H9 (cell line): ENCODE results near the gene MGAT5. TPM values are rescaled to one million over a fixed set of nuclear protein-coding genes. Genes with fewer than 3 reads are reported as not detected.

ENCODE experiments used
- DNase-seq: peaks from one replicate; pipeline ENCODE4 v3.0.0-alpha.2; 2017
- H2AFZ ChIP-seq: one replicate; pipeline ENCODE4 v1.6.1; 2013; ENCODE audit warnings: mild to moderate bottlenecking, low read length, control low read depth, moderate library complexity
- H2AK5ac ChIP-seq: 2 replicates; pipeline ENCODE4 v1.6.1; 2013; ENCODE audit warnings: low read length, control low read depth, mixed read lengths; ENCODE audit not compliant: insufficient read length
- H2BK120ac ChIP-seq: one replicate; pipeline ENCODE4 v1.6.1; 2013; ENCODE audit warnings: low read depth, mild to moderate bottlenecking, low read length, control low read depth, inconsistent platforms; ENCODE audit not compliant: poor library complexity, severe bottlenecking
- H2BK12ac ChIP-seq: 2 replicates; pipeline ENCODE4 v1.6.1; 2013; ENCODE audit warnings: low read length, control low read depth, mixed read lengths, low read depth; ENCODE audit not compliant: insufficient read length
- H2BK15ac ChIP-seq: 2 replicates; pipeline ENCODE4 v1.6.1; 2013; ENCODE audit warnings: low read depth, low read length, control low read depth
- H2BK20ac ChIP-seq: one replicate; pipeline ENCODE4 v1.6.1; 2013; ENCODE audit warnings: low read depth, mild to moderate bottlenecking, low read length, control low read depth, inconsistent platforms; ENCODE audit not compliant: poor library complexity, severe bottlenecking
- H2BK5ac ChIP-seq: 2 replicates; pipeline ENCODE4 v1.6.1; 2013; ENCODE audit warnings: low read length, control low read depth, mixed read lengths; ENCODE audit not compliant: insufficient read length
- H3K14ac ChIP-seq: 2 replicates; pipeline ENCODE4 v1.6.1; 2013; ENCODE audit warnings: low read length, control low read depth; ENCODE audit not compliant: insufficient read depth
- H3K18ac ChIP-seq: 2 replicates; pipeline ENCODE4 v1.6.1; 2013; ENCODE audit warnings: low read depth, mild to moderate bottlenecking, mixed read lengths, low read length, control low read depth; ENCODE audit not compliant: insufficient read length
- H3K23ac ChIP-seq: 2 replicates; pipeline ENCODE4 v1.6.1; 2013; ENCODE audit warnings: low read length, control low read depth, mixed read lengths, low read depth; ENCODE audit not compliant: insufficient read length
- H3K23me2 ChIP-seq: 2 replicates; pipeline ENCODE4 v1.6.1; 2013; ENCODE audit warnings: low read depth, mild to moderate bottlenecking, mixed read lengths, low read length, control low read depth; ENCODE audit not compliant: insufficient read length, poor library complexity, severe bottlenecking
- H3K27ac ChIP-seq: 2 replicates; pipeline ENCODE4 v1.5.1; 2013; ENCODE audit warnings: low read length, control low read depth, mixed read lengths, low read depth; ENCODE audit not compliant: insufficient read length
- H3K27me3 ChIP-seq: 2 replicates; pipeline ENCODE4 v1.6.1; 2013; ENCODE audit warnings: low read length, control low read depth, inconsistent platforms; ENCODE audit not compliant: insufficient read depth
- H3K4ac ChIP-seq: 2 replicates; pipeline ENCODE4 v1.6.1; 2013; ENCODE audit warnings: low read depth, mild to moderate bottlenecking, control low read depth, inconsistent platforms, low read length, moderate library complexity
- H3K4me1 ChIP-seq: 2 replicates; pipeline ENCODE4 v1.6.1; 2013; ENCODE audit warnings: low read length, control low read depth, inconsistent platforms; ENCODE audit not compliant: insufficient read depth
- H3K4me2 ChIP-seq: 2 replicates; pipeline ENCODE4 v1.6.1; 2013; ENCODE audit warnings: low read length, control low read depth, mixed read lengths; ENCODE audit not compliant: insufficient read length, insufficient read depth
- H3K56ac ChIP-seq: 2 replicates; pipeline ENCODE4 v1.6.1; 2013; ENCODE audit warnings: low read depth, mild to moderate bottlenecking, mixed read lengths, low read length, control low read depth; ENCODE audit not compliant: insufficient read length
- H3K79me1 ChIP-seq: 2 replicates; pipeline ENCODE4 v1.6.1; 2013; ENCODE audit warnings: low read depth, mild to moderate bottlenecking, moderate library complexity, low read length, control low read depth, inconsistent platforms; ENCODE audit not compliant: insufficient read depth, poor library complexity, severe bottlenecking
- H3K79me2 ChIP-seq: 2 replicates; pipeline ENCODE4 v1.6.1; 2013; ENCODE audit warnings: low read length, control low read depth, inconsistent platforms; ENCODE audit not compliant: insufficient read depth
- H3K9ac ChIP-seq: 2 replicates; pipeline ENCODE4 v1.6.1; 2013; ENCODE audit warnings: low read length, control low read depth, mixed read lengths; ENCODE audit not compliant: insufficient read length; ENCODE audit errors: extremely low read depth
- H3K9me3 ChIP-seq: one replicate; pipeline ENCODE4 v1.6.1; 2013; ENCODE audit warnings: low read depth, low read length, inconsistent platforms; ENCODE audit not compliant: control insufficient read depth
- H3T11ph ChIP-seq: one replicate; pipeline ENCODE4 v1.6.1; 2013; ENCODE audit warnings: mild to moderate bottlenecking, low read length, control low read depth, inconsistent platforms
- H4K20me1 ChIP-seq: one replicate; pipeline ENCODE4 v1.6.1; 2013; ENCODE audit not compliant: control insufficient read depth, insufficient read length, insufficient read depth
- H4K5ac ChIP-seq: 2 replicates; pipeline ENCODE4 v1.6.1; 2013; ENCODE audit warnings: low read depth, mild to moderate bottlenecking, mixed read lengths, low read length, control low read depth; ENCODE audit not compliant: insufficient read length
- H4K8ac ChIP-seq: replicated peaks from 2 replicates; pipeline ENCODE4 v1.6.1; 2013; ENCODE audit warnings: low read length, control low read depth, mixed read lengths, low read depth; ENCODE audit not compliant: insufficient read length
- H4K91ac ChIP-seq: 2 replicates; pipeline ENCODE4 v1.6.1; 2013; ENCODE audit warnings: low read depth, mild to moderate bottlenecking, moderate library complexity, mixed read lengths, low read length, control low read depth; ENCODE audit not compliant: insufficient read length
- H3K27ac Mint-ChIP-seq, 3 experiments: 2 replicates in 2 of 3; 3 replicates in 1 of 3; pipeline ENCODE4 v1.8.0; 2020 to 2021; ENCODE audit warnings: mixed read lengths in 3 of 3, mild to moderate bottlenecking in 1 of 3, moderate library complexity in 1 of 3
- H3K27me3 Mint-ChIP-seq: 2 replicates; pipeline ENCODE4 v1.8.0; 2021; ENCODE audit warnings: low read depth, mild to moderate bottlenecking, moderate library complexity, mixed read lengths
- H3K36me3 Mint-ChIP-seq, 3 experiments: 2 replicates in 2 of 3; 3 replicates in 1 of 3; pipeline ENCODE4 v1.8.0; 2020 to 2021; ENCODE audit warnings: low read depth in 3 of 3, mixed read lengths in 3 of 3; ENCODE audit not compliant: insufficient read depth in 1 of 3
- H3K4me1 Mint-ChIP-seq, 2 experiments: 2 replicates each; pipeline ENCODE4 v1.8.0; 2020; ENCODE audit warnings: mixed read lengths in 2 of 2
- H3K4me3 Mint-ChIP-seq, 2 experiments: 2 replicates in 1 of 2; 3 replicates in 1 of 2; pipeline ENCODE4 v1.8.0; 2020 to 2021; ENCODE audit warnings: mild to moderate bottlenecking in 2 of 2, mixed read lengths in 2 of 2, moderate library complexity in 1 of 2
- H3K9me3 Mint-ChIP-seq, 2 experiments: 2 replicates in 1 of 2; 3 replicates in 1 of 2; pipeline ENCODE4 v1.8.0; 2020; ENCODE audit warnings: mild to moderate bottlenecking in 2 of 2, mixed read lengths in 2 of 2, moderate library complexity in 1 of 2
- CTCF ChIP-seq: fragments of 200-600 bp; sonication (generic); conservative IDR thresholded peaks from 3 replicates; pipeline ENCODE4 v1.8.0; 2021; ENCODE audit warnings: antibody characterized with exemption, mild to moderate bottlenecking
- WGBS: extraction: QIAGEN DNeasy Blood & Tissue Kit; methylation state at CpG from one replicate; pipeline ENCODE4 v1.1.7; 2013; ENCODE audit warnings: missing lambda C conversion rate, low lambda C conversion rate, mixed read lengths; ENCODE audit not compliant: insufficient read length; ENCODE audit errors: extremely low coverage; 5-methylcytosine and 5-hydroxymethylcytosine counted together
- total RNA-seq: library from RNA; stranded (reverse); gene quantifications from 2 replicates; pipeline ENCODE4 v1.2.1, GENCODE V29; 2021

Gene MGAT5
- total RNA-seq, 1 experiment from 2014 or later = 25.7 TPM

DNA sequence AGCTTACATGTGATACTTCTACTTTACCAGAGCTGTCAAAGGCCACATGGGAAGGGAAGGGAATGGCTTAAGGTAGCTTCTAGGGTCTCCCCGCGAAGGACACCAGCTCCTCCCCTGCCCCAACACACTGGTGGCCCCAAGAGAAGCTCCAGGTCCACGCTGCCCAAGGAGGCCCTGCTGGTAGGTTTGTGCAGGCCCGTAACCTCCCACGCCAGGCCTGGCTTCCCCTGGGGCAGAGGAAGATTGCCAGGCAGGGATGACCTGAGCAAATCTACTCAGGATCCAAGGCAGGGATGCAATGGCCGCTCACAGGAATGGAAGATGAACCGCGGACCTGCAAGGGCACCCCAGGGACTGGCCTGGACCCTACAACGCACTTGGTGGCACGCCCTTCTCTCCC lies 205.1 kb downstream of the MGAT5 start:
- Histone ChIP-seq H3K9ac (no peak overlapping the region), H2AFZ (no peak overlapping the region), H3K79me2 (no peaks in the 10 kb centered on the region), H3T11ph (no peak overlapping the region), H4K5ac (no peak overlapping the region), H3K23ac (no peak overlapping the region), H2BK20ac (no peak overlapping the region), H3K27me3 (no peaks in the 10 kb centered on the region), H4K20me1 (no peaks in the 10 kb centered on the region), H3K4ac (no peak overlapping the region), H3K9me3 (no peaks in the 10 kb centered on the region), H3K27ac (no peak overlapping the region), H3K23me2 (no peaks in the 10 kb centered on the region), H2AK5ac (no peak overlapping the region), H3K56ac (no peak overlapping the region), H4K8ac (no peak overlapping the region), H3K4me1 (no peaks in the 10 kb centered on the region), H3K4me2 (no peak overlapping the region), H3K79me1 (no peaks in the 10 kb centered on the region), H4K91ac (no peak overlapping the region), H3K14ac (no peak overlapping the region), H2BK15ac (no peak overlapping the region), H3K18ac (no peak overlapping the region), H2BK120ac (no peak overlapping the region), H2BK5ac (no peak overlapping the region), H2BK12ac (no peak overlapping the region)
- no CpG with 5 or more reads among the region's 10 CpGs for WGBS
- Mint-ChIP-seq H3K27ac (no peak overlapping the region), H3K4me1 (peaks cover 2 to 6% of the 10 kb centered on the region in 2 experiments; a peak in 3 of 4 replicates), H3K36me3 (no peaks in the 10 kb centered on the region), H3K27me3 (peaks cover 4% of the 10 kb centered on the region), H3K9me3 (no peaks in the 10 kb centered on the region), H3K4me3 (no peak overlapping the region)
- TF ChIP-seq CTCF = no peak
- DNase-seq = no peak
